A549 (cell line): Measurements from ENCODE around the gene SRGAP1. TPM values are rescaled to one million over a fixed set of nuclear protein-coding genes. Genes with fewer than 3 reads are reported as not detected.

Source experiments
- ATAC-seq, 2 experiments: fragments of 200-7000 bp in 1 of 2; fragments of >200 bp in 1 of 2; cut with Nextera tagmentation in 1 of 2; cut with Tn5 transposase in 1 of 2; 3 replicates each; pipeline versions ENCODE4 v1.8.0 to v1.9.1; 2018 to 2020; ENCODE audit warnings: mild to moderate bottlenecking in 1 of 2, moderate library complexity in 1 of 2
- CTCF ChIA-PET: fragments of 300-600 bp; sonication (Branson Sonifier 250); formaldehyde crosslinking; extraction: SDS; loops from one replicate; lab custom pipeline; 2021; ENCODE audit warnings: antibody characterized with exemption, inconsistent platforms; lab: Yijun Ruan, JAX
- POLR2A ChIA-PET: fragments of 350-600 bp; formaldehyde crosslinking; extraction: SDS; loops from one replicate; lab custom pipeline; 2021; ENCODE audit warnings: antibody characterized with exemption, inconsistent platforms; lab: Yijun Ruan, JAX
- DNase-seq, 2 experiments: peaks; one replicate each; pipeline versions ENCODE4 v3.0.0 to v3.0.0-alpha.2; 2011 to 2016; ENCODE audit warnings: low read depth in 1 of 2, low spot score in 1 of 2
- FAIRE-seq: peaks from 2 replicates; lab custom pipeline; 2011; peaks lifted over from hg19 to GRCh38; lab: Jason Lieb, UNC
- H3K27ac ChIP-seq, 2 experiments: fragments of >200 bp; sonication (Bioruptor Twin); formaldehyde crosslinking; 3 replicates each; pipeline ENCODE4 v1.5.1; 2016 to 2017
- H3K4me1 ChIP-seq: fragments of >200 bp; sonication (Bioruptor Twin); formaldehyde crosslinking; 3 replicates; pipeline ENCODE4 v1.6.1; 2016
- H3K4me2 ChIP-seq: fragments of >200 bp; sonication (Bioruptor Twin); formaldehyde crosslinking; 3 replicates; pipeline ENCODE4 v1.6.1; 2016
- H3K4me3 ChIP-seq: fragments of >200 bp; sonication (Bioruptor Twin); formaldehyde crosslinking; 3 replicates; pipeline ENCODE4 v1.5.1; 2016
- H3K9me3 ChIP-seq: fragments of >200 bp; sonication (Bioruptor Twin); formaldehyde crosslinking; 3 replicates; pipeline ENCODE4 v1.6.1; 2016
- ATOH8 ChIP-seq: fragments of 250-450 bp; sonication (Bioruptor Pico); IDR thresholded peaks from 2 replicates; pipeline ENCODE4 v1.5.0; 2020; ENCODE audit warnings: low read depth, mild to moderate bottlenecking, moderate library complexity
- BCL3 ChIP-seq: fragments of >200 bp; sonication (Bioruptor Twin); formaldehyde crosslinking; IDR thresholded peaks from 3 replicates; pipeline ENCODE4 v1.6.1; 2016
- BHLHE40 ChIP-seq: IDR thresholded peaks from 2 replicates; pipeline ENCODE4 v1.6.1; 2012; ENCODE audit warnings: low read depth, low read length, inconsistent platforms
- CBX2 ChIP-seq: fragments of 200-600 bp; sonication (generic); IDR thresholded peaks from 2 replicates; pipeline ENCODE4 v1.6.1; 2016; ENCODE audit warnings: low read depth, mild to moderate bottlenecking, borderline replicate concordance
- CBX8 ChIP-seq: fragments of 200-600 bp; sonication (generic); IDR thresholded peaks from 2 replicates; pipeline ENCODE4 v1.6.1; 2016
- CEBPB ChIP-seq, 2 experiments: fragments of >200 bp in 1 of 2; sonication (Bioruptor Twin) in 1 of 2; formaldehyde crosslinking in 1 of 2; IDR thresholded peaks; 2 replicates each; pipeline ENCODE4 v1.6.1; 2012 to 2016
- EHMT2 ChIP-seq: fragments of 200-600 bp; sonication (generic); IDR thresholded peaks from 2 replicates; pipeline ENCODE4 v1.6.1; 2016; ENCODE audit warnings: antibody characterized with exemption, low read depth, mild to moderate bottlenecking, moderate library complexity
- EP300 ChIP-seq, 2 experiments: fragments of >200 bp; sonication (Bioruptor Twin); formaldehyde crosslinking; IDR thresholded peaks; 2 replicates in 1 of 2; 3 replicates in 1 of 2; pipeline ENCODE4 v1.6.1; 2016 to 2017
- ESRRA ChIP-seq: fragments of 150-350 bp; IDR thresholded peaks from 2 replicates; pipeline ENCODE4 v1.6.1; 2014; ENCODE audit warnings: mild to moderate bottlenecking, low read length, borderline replicate concordance
- FOSL2 ChIP-seq, 2 experiments: fragments of 450-650 bp in 1 of 2; fragments of >200 bp in 1 of 2; sonication (Bioruptor Twin) in 1 of 2; formaldehyde crosslinking; IDR thresholded peaks; 2 replicates each; pipeline versions ENCODE4 v1.5.0 to v1.6.1; 2016 to 2020; ENCODE audit warnings: mild to moderate bottlenecking in 1 of 2, moderate library complexity in 1 of 2
- GATA3 ChIP-seq: IDR thresholded peaks from 2 replicates; pipeline ENCODE4 v1.6.1; 2012; ENCODE audit warnings: borderline replicate concordance
- HDAC2 ChIP-seq: fragments of 200-600 bp; sonication (generic); IDR thresholded peaks from 2 replicates; pipeline ENCODE4 v1.6.1; 2016
- HES2 ChIP-seq: fragments of >200 bp; sonication (Bioruptor Twin); formaldehyde crosslinking; IDR thresholded peaks from 2 replicates; pipeline ENCODE4 v1.6.1; 2016
- HEYL ChIP-seq: fragments of 250-450 bp; sonication (Bioruptor Pico); IDR thresholded peaks from 2 replicates; pipeline ENCODE4 v1.8.0; 2021; ENCODE audit warnings: mild to moderate bottlenecking, moderate library complexity
- HMGXB4 ChIP-seq: fragments of 250-450 bp; sonication (Bioruptor Pico); IDR thresholded peaks from 2 replicates; pipeline ENCODE4 v1.5.0; 2021; ENCODE audit warnings: mild to moderate bottlenecking, moderate library complexity, borderline replicate concordance
- HOXB5 ChIP-seq: fragments of 250-450 bp; sonication (Bioruptor Pico); IDR thresholded peaks from 2 replicates; pipeline ENCODE4 v1.5.0; 2020; ENCODE audit warnings: mild to moderate bottlenecking, moderate library complexity
- JUN ChIP-seq, 2 experiments: fragments of >200 bp; sonication (Bioruptor Twin); formaldehyde crosslinking; IDR thresholded peaks; 2 replicates in 1 of 2; 3 replicates in 1 of 2; pipeline ENCODE4 v1.6.1; 2016 to 2017
- JUNB ChIP-seq: fragments of >200 bp; sonication (Bioruptor Twin); formaldehyde crosslinking; IDR thresholded peaks from 2 replicates; pipeline ENCODE4 v1.6.1; 2016
- MAFK ChIP-seq: fragments of 450-650 bp; IDR thresholded peaks from 2 replicates; pipeline ENCODE4 v1.6.1; 2014; ENCODE audit not compliant: partially characterized antibody
- MAX ChIP-seq: IDR thresholded peaks from 2 replicates; pipeline ENCODE4 v1.6.1; 2012
- NFE2L2 ChIP-seq: fragments of 150-350 bp; conservative IDR thresholded peaks from 2 replicates; pipeline ENCODE4 v1.6.1; 2014; ENCODE audit warnings: low read length
- NR3C1 ChIP-seq: fragments of >200 bp; sonication (Bioruptor Twin); formaldehyde crosslinking; IDR thresholded peaks from 3 replicates; pipeline ENCODE4 v1.6.1; 2017
- PBX3 ChIP-seq: IDR thresholded peaks from 2 replicates; pipeline ENCODE4 v1.6.1; 2012
- POLR2A ChIP-seq: IDR thresholded peaks from 2 replicates; pipeline ENCODE4 v1.6.1; 2012; ENCODE audit warnings: mild to moderate bottlenecking, low read length
- RAD21 ChIP-seq, 2 experiments: fragments of >200 bp in 1 of 2; sonication (Bioruptor Twin) in 1 of 2; formaldehyde crosslinking in 1 of 2; IDR thresholded peaks in 1 of 2; conservative IDR thresholded peaks in 1 of 2; 2 replicates in 1 of 2; 3 replicates in 1 of 2; pipeline ENCODE4 v1.6.1; 2012 to 2018; ENCODE audit warnings: inconsistent platforms in 1 of 2
- RCOR1 ChIP-seq: fragments of 150-350 bp; IDR thresholded peaks from 2 replicates; pipeline ENCODE4 v1.6.1; 2014; ENCODE audit warnings: antibody characterized with exemption, low read length, low read depth
- SMC3 ChIP-seq: fragments of >200 bp; sonication (Bioruptor Twin); formaldehyde crosslinking; IDR thresholded peaks from 3 replicates; pipeline ENCODE4 v1.6.1; 2018; ENCODE audit warnings: inconsistent platforms
- SREBF2 ChIP-seq: fragments of 450-650 bp; IDR thresholded peaks from 2 replicates; pipeline ENCODE4 v1.6.1; 2014; ENCODE audit warnings: mild to moderate bottlenecking, moderate library complexity
- WGBS: methylation state at CpG from one replicate; pipeline ENCODE4 v1.1.6; 2017; ENCODE audit errors: missing lambda C conversion rate; 5-methylcytosine and 5-hydroxymethylcytosine counted together
- polyA plus RNA-seq, 4 experiments: library from polyadenylated mRNA; depleted of rRNA in 3 of 4; stranded (reverse); fragments of >200 nt; fragmentation: RNase III in 1 of 4; extraction: RNeasy Plus Mini Kit Qiagen cat#74134 plus additional on column Dnase treatment in 1 of 4; gene quantifications; 2 replicates in 3 of 4; 3 replicates in 1 of 4; pipeline ENCODE4 v1.2.3, GENCODE V29; 2011 to 2017

The SRGAP1 gene
- polyA plus RNA-seq, 2 of the 4 experiments (the other 2 are of a cell fraction), result 7.9 to 22.9 TPM

- peak; percentile 67 to 96 for DNase-seq
- Histone ChIP-seq H3K4me2 (peak overlapping the region; percentile 87), H3K9me3 (no peaks in the 10 kb centered on the region), H3K27ac (peak overlapping the region; percentile 91 to 95), H3K4me1 (peaks cover 83% of the 10 kb centered on the region), H3K4me3 (peak overlapping the region; percentile 21)
- TF ChIP-seq MAFK (no peak), HMGXB4 (CRISPR knock-in tag) (no peak), HDAC2 (no peak), NR3C1 (no peak), HES2 (no peak; the same call in 1 of the 2 replicates), EP300 (IDR thresholded peaks at IDR 0.05) (peak; percentile 84 to 88), POLR2A (no peak), SMC3 (peak; percentile 54), RAD21 (conservative IDR thresholded peaks at IDR 0.05 in 1 of 2, IDR thresholded peaks at IDR 0.05 in 1 of 2) (peak; percentile 20 to 60), NFE2L2 (no peak), MAX (peak; percentile 77), HOXB5 (CRISPR knock-in tag) (no peak), FOSL2 (IDR thresholded peaks at IDR 0.05) (peak; percentile 58; the same call in 1 of the 2 replicates), FOSL2 (CRISPR knock-in tag; IDR thresholded peaks at IDR 0.05) (peak; percentile 78), ATOH8 (no peak), RCOR1 (no peak), BHLHE40 (no peak), SREBF2 (no peak), GATA3 (peak; percentile 96), CBX2 (no peak), ESRRA (peak; percentile 90; the same call in 1 of the 2 replicates), BCL3 (peak; percentile 79; the same call in 2 of the 3 replicates), JUN (IDR thresholded peaks at IDR 0.05) (peak; percentile 88 to 92), CBX8 (no peak), PBX3 (0 out of 2 replicates have a peak, but pooled peaks have one; percentile 75), HEYL (no peak), JUNB (peak; percentile 86), EHMT2 (no peak), CEBPB (IDR thresholded peaks at IDR 0.05) (peak; percentile 30 to 83; a peak in 3 of 4 replicates)
- peak; percentile 89 to 94 for ATAC-seq
- peak; percentile 46 for FAIRE-seq
- POLR2A ChIA-PET, result interaction anchor here (1.4 kb wide), 1 partner anchor 18 kb away, joined by 3 read pairs; the partner anchor contains the start of gene SRGAP1
- WGBS, result 3% methylated on average over 6 of the region's 6 CpGs
- CTCF ChIA-PET, result interaction anchor here (2.1 kb wide), 1 partner anchor 18 kb away, joined by 7 read pairs; the partner anchor contains the start of gene SRGAP1
Observed at GRCh38 chr12:63862187-63862968, 17.9 kb downstream of the SRGAP1 start.
